Suprapubic skin (tissue), 4 donors: ENCODE measurements around the gene ACP7. TPM values are rescaled to one million over a fixed set of nuclear protein-coding genes. Genes with fewer than 3 reads are reported as not detected.

ENCODE experiments used
- DNase-seq, 2 donors: peaks; one replicate each; pipeline ENCODE4 v3.0.0-alpha.2; 2019; ENCODE audit warnings: low spot score in 2 of 2
- H3K27ac ChIP-seq: fragments of 200-600 bp; sonication (generic); one replicate; pipeline ENCODE4 v1.5.1; 2019
- H3K27me3 ChIP-seq: fragments of 200-600 bp; sonication (generic); one replicate; pipeline ENCODE4 v1.5.1; 2019
- H3K36me3 ChIP-seq: fragments of 200-600 bp; sonication (generic); one replicate; pipeline ENCODE4 v1.5.1; 2019
- H3K4me1 ChIP-seq: fragments of 200-600 bp; sonication (generic); one replicate; pipeline ENCODE4 v1.5.1; 2019
- H3K4me3 ChIP-seq: fragments of 200-600 bp; sonication (generic); one replicate; pipeline ENCODE4 v1.5.1; 2019; ENCODE audit warnings: mild to moderate bottlenecking
- H3K9me3 ChIP-seq: fragments of 200-600 bp; sonication (generic); one replicate; pipeline ENCODE4 v1.5.1; 2019
- CTCF ChIP-seq, 2 donors: fragments of 200-600 bp in 1 of 2; fragments of 450-650 bp in 1 of 2; sonication (generic) in 1 of 2; IDR thresholded peaks; one replicate each; pipeline ENCODE4 v1.5.1; 2016 to 2019; ENCODE audit warnings: antibody characterized with exemption in 2 of 2, mild to moderate bottlenecking in 1 of 2, moderate library complexity in 1 of 2
- EP300 ChIP-seq: sonication (generic); formaldehyde crosslinking; IDR thresholded peaks from one replicate; pipeline ENCODE4 v1.6.1; 2017; ENCODE audit warnings: antibody characterized with exemption
- POLR2A ChIP-seq, 2 donors: fragments of 450-650 bp; IDR thresholded peaks; one replicate each; pipeline ENCODE4 v1.6.1; 2017; ENCODE audit warnings: antibody characterized with exemption in 2 of 2, mild to moderate bottlenecking in 2 of 2, moderate library complexity in 2 of 2
- POLR2AphosphoS5 ChIP-seq, 3 donors: sonication (generic); formaldehyde crosslinking; IDR thresholded peaks; one replicate each; pipeline ENCODE4 v1.6.1; 2017; ENCODE audit warnings: antibody characterized with exemption in 3 of 3
- WGBS: methylation state at CpG from one replicate; pipeline ENCODE4 v1.1.5; 2018; 5-methylcytosine and 5-hydroxymethylcytosine counted together
- total RNA-seq, 4 donors: library from RNA; depleted of rRNA; stranded (reverse); fragments of >200 nt; gene quantifications; one replicate each; pipeline ENCODE4 v1.1.0, GENCODE V29; 2016

Gene ACP7
- total RNA-seq, 4 donors from 2014 or later = 15.0 to 24.1 (median 18.0) TPM

DNA sequence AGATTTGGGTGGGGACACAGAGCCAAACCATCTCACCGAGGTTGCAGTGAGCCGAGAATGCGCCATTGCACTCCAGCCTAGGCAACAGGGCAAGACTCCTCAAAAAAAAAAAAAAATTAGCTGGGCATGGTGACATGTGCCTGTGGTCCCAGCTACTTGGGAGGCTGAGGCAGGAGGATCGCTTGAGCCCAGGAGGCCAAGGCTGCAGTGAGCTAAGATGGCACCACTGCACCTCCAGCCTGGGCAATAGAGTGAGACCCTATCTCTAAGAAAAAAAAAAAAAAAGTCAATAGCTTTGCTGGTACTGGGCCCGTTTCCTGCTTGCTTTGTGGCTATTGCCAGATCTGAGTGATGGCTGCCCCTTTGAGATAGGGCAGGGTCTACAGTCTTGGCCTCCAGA is 13.1 kb downstream of the ACP7 start:
- TF ChIP-seq CTCF (IDR thresholded peaks at IDR 0.05) (no peak), POLR2A (IDR thresholded peaks at IDR 0.05) (no peak)
- no peaks in the 10 kb centered on the region for H3K9me3 ChIP-seq
- H3K36me3 ChIP-seq = no peaks in the 10 kb centered on the region
- 52% methylated on average over 5 of the region's 5 CpGs for WGBS
- H3K4me1 ChIP-seq = peaks cover 3% of the 10 kb centered on the region
- no peak overlapping the region for H3K27ac ChIP-seq
- no peak for DNase-seq
- peaks cover 43% of the 10 kb centered on the region for H3K27me3 ChIP-seq
- no peak overlapping the region for H3K4me3 ChIP-seq

DNA sequence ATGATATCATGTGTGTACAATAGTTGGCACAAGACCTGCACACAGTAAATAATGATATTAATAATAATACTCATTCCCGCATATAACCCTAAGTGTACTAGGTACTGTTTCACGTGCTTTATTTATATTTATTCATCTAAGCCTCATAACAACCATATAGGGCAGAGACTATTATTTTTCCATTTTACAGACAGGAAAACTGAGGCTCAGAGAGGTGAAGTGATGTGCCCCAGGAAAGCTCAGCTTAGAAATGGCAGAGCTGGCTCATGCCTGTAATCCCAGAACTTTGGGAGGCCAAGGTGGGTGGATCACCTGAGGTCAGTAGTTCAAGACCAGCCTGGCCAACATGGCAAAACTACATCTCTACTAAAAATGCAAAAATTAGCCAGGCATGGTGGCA is 13.6 kb downstream of the ACP7 start:
- WGBS = 75% methylated on average over 2 of the region's 2 CpGs
- peaks cover 3% of the 10 kb centered on the region for H3K4me1 ChIP-seq
- no peak overlapping the region for H3K27ac ChIP-seq
- no peaks in the 10 kb centered on the region for H3K36me3 ChIP-seq
- H3K4me3 ChIP-seq = no peak overlapping the region
- H3K27me3 ChIP-seq = peaks cover 43% of the 10 kb centered on the region
- TF ChIP-seq POLR2A (IDR thresholded peaks at IDR 0.05) (no peak), EP300 (no peak), CTCF (IDR thresholded peaks at IDR 0.05) (no peak), POLR2AphosphoS5 (IDR thresholded peaks at IDR 0.05) (no peak)
- no peak for DNase-seq
- H3K9me3 ChIP-seq = no peaks in the 10 kb centered on the region

DNA sequence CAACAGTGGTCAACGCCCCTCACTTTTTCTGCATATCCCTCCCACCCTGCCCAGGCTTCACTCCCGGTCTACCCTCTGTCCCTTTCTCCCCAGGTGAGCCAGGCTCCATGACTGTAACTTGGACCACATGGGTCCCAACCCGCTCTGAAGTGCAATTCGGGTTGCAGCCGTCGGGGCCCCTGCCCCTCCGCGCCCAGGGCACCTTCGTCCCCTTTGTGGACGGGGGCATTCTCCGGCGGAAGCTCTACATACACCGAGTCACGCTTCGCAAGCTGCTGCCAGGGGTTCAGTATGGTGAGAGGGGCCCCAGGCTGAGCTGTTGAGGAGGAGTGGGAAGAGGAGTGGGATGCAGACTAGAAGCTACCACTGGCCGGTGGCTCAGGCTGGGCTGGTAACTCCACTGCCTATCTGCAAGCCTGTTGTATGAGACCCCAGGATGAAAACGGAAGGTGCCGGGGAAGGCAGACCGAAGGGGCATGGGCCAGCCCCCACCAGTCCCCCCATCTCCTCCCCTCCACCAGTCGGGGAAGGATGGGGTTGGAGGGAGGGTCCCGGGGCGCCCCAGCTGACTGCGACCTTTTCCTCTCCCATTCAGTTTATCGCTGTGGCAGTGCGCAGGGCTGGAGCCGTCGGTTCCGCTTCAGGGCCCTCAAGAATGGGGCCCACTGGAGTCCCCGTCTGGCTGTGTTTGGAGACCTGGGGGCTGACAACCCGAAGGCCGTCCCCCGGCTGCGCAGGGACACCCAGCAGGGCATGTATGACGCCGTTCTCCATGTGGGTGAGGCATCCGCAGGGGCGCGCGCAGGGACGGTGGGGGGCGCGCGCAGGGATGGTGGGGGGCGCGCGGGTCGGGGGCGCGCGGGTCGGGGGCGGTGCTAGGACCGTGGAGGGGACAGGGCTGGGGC is 14.4 kb downstream of the ACP7 start:
- Histone ChIP-seq H3K9me3 (no peaks in the 10 kb centered on the region), H3K4me1 (peaks cover 2% of the 10 kb centered on the region), H3K27ac (no peak overlapping the region), H3K36me3 (no peaks in the 10 kb centered on the region), H3K27me3 (peaks cover 43% of the 10 kb centered on the region), H3K4me3 (peak overlapping the region; percentile 5)
- TF ChIP-seq CTCF (IDR thresholded peaks at IDR 0.05) (no peak), POLR2A (IDR thresholded peaks at IDR 0.05) (no peak), POLR2AphosphoS5 (IDR thresholded peaks at IDR 0.05) (no peak), EP300 (no peak)
- WGBS = 44% methylated on average over 21 of the region's 53 CpGs
- no peak for DNase-seq

- no peak overlapping the region for H3K4me3 ChIP-seq
- 36% methylated on average over 9 of the region's 9 CpGs for WGBS
- H3K36me3 ChIP-seq = no peaks in the 10 kb centered on the region
- TF ChIP-seq EP300 = no peak
- no peak for TF ChIP-seq POLR2A (IDR thresholded peaks at IDR 0.05)
- TF ChIP-seq POLR2AphosphoS5 (IDR thresholded peaks at IDR 0.05) = no peak
- no peak for TF ChIP-seq CTCF (IDR thresholded peaks at IDR 0.05)
- no peaks in the 10 kb centered on the region for H3K4me1 ChIP-seq
- no peak for DNase-seq
- H3K27me3 ChIP-seq = peaks cover 38% of the 10 kb centered on the region
- H3K27ac ChIP-seq = no peak overlapping the region
- no peaks in the 10 kb centered on the region for H3K9me3 ChIP-seq
These were observed 15.2 kb downstream of the ACP7 start for GRCh38 chr19:39099341-39099740.

DNA sequence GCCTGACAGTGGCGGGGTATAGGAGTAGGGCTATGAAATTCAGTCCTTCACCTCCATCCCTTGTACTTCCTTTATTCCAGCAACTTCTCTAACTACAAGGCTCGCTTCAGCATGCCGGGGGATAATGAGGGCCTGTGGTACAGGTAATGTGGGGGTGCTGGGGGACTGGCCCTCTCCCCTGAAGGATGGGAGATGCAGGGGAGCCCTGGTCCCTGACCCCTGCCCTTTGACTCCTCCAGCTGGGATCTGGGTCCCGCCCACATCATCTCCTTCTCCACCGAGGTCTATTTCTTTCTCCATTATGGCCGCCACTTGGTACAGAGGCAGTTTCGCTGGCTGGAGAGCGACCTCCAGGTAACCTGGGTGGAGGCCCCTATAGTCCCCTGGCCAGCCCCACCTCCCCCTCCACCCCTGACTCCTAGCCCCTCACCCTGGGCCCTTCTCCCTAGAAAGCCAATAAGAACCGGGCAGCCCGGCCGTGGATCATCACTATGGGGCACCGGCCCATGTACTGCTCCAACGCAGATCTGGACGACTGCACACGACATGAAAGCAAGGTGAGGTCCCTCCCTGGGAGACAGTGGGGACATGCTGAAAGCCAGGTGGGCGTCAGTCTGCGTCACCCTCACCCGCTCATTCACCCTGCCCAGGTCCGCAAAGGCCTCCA is 16.5 kb downstream of the ACP7 start:
- H3K4me3 ChIP-seq = no peak overlapping the region
- H3K27ac ChIP-seq = no peak overlapping the region
- TF ChIP-seq CTCF (IDR thresholded peaks at IDR 0.05) (no peak), EP300 (no peak), POLR2AphosphoS5 (IDR thresholded peaks at IDR 0.05) (no peak)
- WGBS = 92% methylated on average over 9 of the region's 19 CpGs
- peaks cover 37% of the 10 kb centered on the region for H3K27me3 ChIP-seq
- H3K4me1 ChIP-seq = no peaks in the 10 kb centered on the region
- H3K36me3 ChIP-seq = no peaks in the 10 kb centered on the region
- no peak for DNase-seq
- no peaks in the 10 kb centered on the region for H3K9me3 ChIP-seq
